ENCODE results near the gene PLCD1.

DNA sequence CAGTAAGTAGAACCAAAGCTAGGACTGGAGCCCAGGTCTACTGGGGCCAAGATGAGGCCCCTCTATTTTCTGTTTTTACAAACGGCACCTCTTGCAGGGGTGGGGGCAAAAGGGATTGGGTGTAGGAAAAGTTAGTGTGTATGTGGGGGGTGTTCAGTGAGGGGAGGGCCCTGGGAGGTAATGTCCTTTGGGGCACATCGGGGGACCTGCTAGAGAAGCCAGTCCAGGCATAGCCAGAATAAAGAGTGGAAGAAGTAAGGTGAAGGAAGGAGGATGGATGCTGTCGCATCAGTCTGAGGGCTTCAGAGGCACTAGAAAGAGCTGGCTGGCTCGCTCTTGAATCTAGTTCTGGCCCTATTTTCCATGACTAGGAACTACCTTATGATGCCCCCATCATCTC, 2.6 kb downstream of the PLCD1 start:
- no peak for TF ChIP-seq EZH2 (IDR thresholded peaks at IDR 0.05; ENCODE audit: low read depth, unreplicated experiment)
- TF ChIP-seq POLR2AphosphoS5 (IDR thresholded peaks at IDR 0.05; ENCODE audit: low read depth) = no peak
- TF ChIP-seq, protein P1, sequence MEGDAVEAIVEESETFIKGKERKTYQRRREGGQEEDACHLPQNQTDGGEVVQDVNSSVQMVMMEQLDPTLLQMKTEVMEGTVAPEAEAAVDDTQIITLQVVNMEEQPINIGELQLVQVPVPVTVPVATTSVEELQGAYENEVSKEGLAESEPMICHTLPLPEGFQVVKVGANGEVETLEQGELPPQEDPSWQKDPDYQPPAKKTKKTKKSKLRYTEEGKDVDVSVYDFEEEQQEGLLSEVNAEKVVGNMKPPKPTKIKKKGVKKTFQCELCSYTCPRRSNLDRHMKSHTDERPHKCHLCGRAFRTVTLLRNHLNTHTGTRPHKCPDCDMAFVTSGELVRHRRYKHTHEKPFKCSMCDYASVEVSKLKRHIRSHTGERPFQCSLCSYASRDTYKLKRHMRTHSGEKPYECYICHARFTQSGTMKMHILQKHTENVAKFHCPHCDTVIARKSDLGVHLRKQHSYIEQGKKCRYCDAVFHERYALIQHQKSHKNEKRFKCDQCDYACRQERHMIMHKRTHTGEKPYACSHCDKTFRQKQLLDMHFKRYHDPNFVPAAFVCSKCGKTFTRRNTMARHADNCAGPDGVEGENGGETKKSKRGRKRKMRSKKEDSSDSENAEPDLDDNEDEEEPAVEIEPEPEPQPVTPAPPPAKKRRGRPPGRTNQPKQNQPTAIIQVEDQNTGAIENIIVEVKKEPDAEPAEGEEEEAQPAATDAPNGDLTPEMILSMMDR (conservative IDR thresholded peaks at IDR 0.05; ENCODE audit: low read depth in 2 of 2) = no peak
- no peak for TF ChIP-seq STAT1 (IDR thresholded peaks at IDR 0.05; ENCODE audit: unreplicated experiment)
- no peak for TF ChIP-seq CREB1 (CRISPR knock-in tag; IDR thresholded peaks at IDR 0.05; ENCODE audit: low read depth)
- TF ChIP-seq, protein P2, sequence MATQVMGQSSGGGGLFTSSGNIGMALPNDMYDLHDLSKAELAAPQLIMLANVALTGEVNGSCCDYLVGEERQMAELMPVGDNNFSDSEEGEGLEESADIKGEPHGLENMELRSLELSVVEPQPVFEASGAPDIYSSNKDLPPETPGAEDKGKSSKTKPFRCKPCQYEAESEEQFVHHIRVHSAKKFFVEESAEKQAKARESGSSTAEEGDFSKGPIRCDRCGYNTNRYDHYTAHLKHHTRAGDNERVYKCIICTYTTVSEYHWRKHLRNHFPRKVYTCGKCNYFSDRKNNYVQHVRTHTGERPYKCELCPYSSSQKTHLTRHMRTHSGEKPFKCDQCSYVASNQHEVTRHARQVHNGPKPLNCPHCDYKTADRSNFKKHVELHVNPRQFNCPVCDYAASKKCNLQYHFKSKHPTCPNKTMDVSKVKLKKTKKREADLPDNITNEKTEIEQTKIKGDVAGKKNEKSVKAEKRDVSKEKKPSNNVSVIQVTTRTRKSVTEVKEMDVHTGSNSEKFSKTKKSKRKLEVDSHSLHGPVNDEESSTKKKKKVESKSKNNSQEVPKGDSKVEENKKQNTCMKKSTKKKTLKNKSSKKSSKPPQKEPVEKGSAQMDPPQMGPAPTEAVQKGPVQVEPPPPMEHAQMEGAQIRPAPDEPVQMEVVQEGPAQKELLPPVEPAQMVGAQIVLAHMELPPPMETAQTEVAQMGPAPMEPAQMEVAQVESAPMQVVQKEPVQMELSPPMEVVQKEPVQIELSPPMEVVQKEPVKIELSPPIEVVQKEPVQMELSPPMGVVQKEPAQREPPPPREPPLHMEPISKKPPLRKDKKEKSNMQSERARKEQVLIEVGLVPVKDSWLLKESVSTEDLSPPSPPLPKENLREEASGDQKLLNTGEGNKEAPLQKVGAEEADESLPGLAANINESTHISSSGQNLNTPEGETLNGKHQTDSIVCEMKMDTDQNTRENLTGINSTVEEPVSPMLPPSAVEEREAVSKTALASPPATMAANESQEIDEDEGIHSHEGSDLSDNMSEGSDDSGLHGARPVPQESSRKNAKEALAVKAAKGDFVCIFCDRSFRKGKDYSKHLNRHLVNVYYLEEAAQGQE (IDR thresholded peaks at IDR 0.05; ENCODE audit: unreplicated experiment) = no peak
- no peak for TF ChIP-seq JUNB (IDR thresholded peaks at IDR 0.05; ENCODE audit: unreplicated experiment)
- TF ChIP-seq EZH2phosphoT487 (IDR thresholded peaks at IDR 0.05; ENCODE audit: unreplicated experiment) = no peak
- TF ChIP-seq, protein P3, sequence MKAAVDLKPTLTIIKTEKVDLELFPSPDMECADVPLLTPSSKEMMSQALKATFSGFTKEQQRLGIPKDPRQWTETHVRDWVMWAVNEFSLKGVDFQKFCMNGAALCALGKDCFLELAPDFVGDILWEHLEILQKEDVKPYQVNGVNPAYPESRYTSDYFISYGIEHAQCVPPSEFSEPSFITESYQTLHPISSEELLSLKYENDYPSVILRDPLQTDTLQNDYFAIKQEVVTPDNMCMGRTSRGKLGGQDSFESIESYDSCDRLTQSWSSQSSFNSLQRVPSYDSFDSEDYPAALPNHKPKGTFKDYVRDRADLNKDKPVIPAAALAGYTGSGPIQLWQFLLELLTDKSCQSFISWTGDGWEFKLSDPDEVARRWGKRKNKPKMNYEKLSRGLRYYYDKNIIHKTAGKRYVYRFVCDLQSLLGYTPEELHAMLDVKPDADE (IDR thresholded peaks at IDR 0.05) = no peak
- no peak for TF ChIP-seq ZNF331 (CRISPR knock-in tag; IDR thresholded peaks at IDR 0.05; ENCODE audit: low read depth)
- no peak for TF ChIP-seq NANOG (IDR thresholded peaks at IDR 0.05; ENCODE audit: borderline replicate concordance)
- TF ChIP-seq, protein P4, sequence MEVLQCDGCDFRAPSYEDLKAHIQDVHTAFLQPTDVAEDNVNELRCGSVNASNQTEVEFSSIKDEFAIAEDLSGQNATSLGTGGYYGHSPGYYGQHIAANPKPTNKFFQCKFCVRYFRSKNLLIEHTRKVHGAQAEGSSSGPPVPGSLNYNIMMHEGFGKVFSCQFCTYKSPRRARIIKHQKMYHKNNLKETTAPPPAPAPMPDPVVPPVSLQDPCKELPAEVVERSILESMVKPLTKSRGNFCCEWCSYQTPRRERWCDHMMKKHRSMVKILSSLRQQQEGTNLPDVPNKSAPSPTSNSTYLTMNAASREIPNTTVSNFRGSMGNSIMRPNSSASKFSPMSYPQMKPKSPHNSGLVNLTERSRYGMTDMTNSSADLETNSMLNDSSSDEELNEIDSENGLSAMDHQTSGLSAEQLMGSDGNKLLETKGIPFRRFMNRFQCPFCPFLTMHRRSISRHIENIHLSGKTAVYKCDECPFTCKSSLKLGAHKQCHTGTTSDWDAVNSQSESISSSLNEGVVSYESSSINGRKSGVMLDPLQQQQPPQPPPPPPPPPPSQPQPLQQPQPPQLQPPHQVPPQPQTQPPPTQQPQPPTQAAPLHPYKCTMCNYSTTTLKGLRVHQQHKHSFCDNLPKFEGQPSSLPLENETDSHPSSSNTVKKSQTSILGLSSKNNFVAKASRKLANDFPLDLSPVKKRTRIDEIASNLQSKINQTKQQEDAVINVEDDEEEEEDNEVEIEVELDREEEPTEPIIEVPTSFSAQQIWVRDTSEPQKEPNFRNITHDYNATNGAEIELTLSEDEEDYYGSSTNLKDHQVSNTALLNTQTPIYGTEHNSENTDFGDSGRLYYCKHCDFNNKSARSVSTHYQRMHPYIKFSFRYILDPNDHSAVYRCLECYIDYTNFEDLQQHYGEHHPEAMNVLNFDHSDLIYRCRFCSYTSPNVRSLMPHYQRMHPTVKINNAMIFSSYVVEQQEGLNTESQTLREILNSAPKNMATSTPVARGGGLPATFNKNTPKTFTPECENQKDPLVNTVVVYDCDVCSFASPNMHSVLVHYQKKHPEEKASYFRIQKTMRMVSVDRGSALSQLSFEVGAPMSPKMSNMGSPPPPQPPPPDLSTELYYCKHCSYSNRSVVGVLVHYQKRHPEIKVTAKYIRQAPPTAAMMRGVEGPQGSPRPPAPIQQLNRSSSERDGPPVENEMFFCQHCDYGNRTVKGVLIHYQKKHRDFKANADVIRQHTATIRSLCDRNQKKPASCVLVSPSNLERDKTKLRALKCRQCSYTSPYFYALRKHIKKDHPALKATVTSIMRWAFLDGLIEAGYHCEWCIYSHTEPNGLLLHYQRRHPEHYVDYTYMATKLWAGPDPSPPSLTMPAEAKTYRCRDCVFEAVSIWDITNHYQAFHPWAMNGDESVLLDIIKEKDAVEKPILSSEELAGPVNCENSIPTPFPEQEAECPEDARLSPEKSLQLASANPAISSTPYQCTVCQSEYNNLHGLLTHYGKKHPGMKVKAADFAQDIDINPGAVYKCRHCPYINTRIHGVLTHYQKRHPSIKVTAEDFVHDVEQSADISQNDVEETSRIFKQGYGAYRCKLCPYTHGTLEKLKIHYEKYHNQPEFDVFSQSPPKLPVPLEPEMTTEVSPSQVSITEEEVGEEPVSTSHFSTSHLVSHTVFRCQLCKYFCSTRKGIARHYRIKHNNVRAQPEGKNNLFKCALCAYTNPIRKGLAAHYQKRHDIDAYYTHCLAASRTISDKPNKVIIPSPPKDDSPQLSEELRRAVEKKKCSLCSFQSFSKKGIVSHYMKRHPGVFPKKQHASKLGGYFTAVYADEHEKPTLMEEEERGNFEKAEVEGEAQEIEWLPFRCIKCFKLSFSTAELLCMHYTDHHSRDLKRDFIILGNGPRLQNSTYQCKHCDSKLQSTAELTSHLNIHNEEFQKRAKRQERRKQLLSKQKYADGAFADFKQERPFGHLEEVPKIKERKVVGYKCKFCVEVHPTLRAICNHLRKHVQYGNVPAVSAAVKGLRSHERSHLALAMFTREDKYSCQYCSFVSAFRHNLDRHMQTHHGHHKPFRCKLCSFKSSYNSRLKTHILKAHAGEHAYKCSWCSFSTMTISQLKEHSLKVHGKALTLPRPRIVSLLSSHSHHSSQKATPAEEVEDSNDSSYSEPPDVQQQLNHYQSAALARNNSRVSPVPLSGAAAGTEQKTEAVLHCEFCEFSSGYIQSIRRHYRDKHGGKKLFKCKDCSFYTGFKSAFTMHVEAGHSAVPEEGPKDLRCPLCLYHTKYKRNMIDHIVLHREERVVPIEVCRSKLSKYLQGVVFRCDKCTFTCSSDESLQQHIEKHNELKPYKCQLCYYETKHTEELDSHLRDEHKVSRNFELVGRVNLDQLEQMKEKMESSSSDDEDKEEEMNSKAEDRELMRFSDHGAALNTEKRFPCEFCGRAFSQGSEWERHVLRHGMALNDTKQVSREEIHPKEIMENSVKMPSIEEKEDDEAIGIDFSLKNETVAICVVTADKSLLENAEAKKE (CRISPR knock-in tag; IDR thresholded peaks at IDR 0.05) = no peak
